ENCODE results near the gene RBMS3.

- TF ChIP-seq CTCF (IDR thresholded peaks at IDR 0.05) (no peak), POLR2A (IDR thresholded peaks at IDR 0.05) (no peak)
These were observed 304.5 kb downstream of the RBMS3 start for GRCh38 chr3:29585368-29585767.
